HG03378 (cell line): ENCODE measurements around the gene TLE3.

Experiments used
- ATAC-seq: cut with Tn5 transposase; IDR thresholded peaks from one replicate; pipeline ENCODE4 v1.9.1; 2021; ENCODE audit warnings: mild to moderate bottlenecking, moderate library complexity; ENCODE audit not compliant: unreplicated experiment

The TLE3 gene

DNA sequence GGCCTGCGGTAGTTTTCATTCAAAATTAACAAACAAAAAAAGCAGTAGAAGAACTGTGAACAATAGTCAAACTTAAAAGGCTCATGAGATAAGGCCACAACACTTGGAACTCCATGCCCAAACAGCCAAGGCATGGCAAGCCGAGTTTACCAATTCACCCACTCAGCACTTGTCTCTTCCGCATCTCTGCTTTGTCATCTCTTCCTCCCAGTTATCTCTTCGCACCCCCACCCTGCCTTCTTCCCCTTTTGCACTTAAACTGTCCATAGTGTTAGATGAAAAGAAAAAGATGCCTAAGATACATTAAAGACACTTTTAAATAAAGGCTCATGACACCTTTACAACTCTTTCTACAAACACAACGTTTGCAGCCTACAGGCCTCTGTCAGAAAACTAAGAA lies 11.1 kb downstream of the TLE3 start:
- no peak for ATAC-seq

DNA sequence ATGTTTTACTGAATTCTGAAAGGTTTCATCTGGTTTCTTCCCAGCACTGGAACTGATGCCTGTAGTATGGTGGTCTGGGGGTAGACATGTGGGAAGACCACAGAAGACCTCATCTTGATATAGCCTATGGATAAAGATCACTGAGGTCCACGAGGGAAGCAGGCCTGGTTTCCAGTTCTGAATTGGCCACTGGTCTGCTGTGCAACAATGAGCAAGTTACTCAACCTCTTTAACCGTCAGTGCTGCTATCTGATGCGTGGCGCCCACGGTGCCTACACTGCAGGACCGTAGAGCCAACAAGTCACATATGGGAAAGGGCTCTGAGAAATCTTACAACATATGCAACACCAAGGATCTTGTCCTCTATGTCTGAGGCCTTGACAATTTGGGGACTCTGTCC lies 13.3 kb downstream of the TLE3 start:
- no peak for ATAC-seq

DNA sequence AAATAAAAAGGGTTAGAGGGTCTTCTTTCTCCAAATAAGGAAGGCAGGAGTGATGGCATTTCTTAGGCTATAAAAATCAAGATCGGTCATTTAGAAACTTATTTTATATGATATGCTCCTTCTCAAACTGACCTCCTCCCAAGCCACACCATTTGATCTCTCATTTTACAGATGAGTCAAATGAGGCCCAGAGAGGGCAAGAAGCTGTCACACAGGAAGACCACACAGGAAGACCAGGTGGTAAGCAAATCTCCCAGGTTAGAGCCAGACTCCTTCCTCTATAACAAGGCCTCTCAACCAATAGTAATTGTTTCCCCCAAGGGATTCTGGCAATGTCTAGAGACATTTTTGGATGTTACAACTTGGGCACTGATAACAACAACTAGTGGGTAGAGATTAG lies 13.8 kb downstream of the TLE3 start:
- ATAC-seq, result no peak

DNA sequence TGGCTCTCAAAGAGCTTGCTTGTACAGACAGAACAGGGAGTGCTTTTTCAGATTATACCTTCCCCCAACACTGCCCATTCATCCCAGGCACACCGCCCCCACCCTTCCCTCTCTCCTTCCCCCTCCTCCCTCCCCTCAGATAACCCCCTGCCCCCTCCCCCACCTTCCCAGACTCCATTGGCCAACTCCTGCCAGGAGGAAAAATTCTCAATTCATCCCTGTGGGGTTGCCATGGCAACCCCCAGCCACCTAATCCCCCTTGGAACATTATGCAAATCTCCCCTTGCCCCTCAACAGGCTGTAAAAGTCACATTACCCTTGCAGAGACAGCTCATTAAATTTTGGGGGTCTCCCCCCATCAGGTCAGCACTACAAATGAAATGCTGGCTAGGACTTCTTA lies 14.3 kb downstream of the TLE3 start:
- ATAC-seq, result no peak

DNA sequence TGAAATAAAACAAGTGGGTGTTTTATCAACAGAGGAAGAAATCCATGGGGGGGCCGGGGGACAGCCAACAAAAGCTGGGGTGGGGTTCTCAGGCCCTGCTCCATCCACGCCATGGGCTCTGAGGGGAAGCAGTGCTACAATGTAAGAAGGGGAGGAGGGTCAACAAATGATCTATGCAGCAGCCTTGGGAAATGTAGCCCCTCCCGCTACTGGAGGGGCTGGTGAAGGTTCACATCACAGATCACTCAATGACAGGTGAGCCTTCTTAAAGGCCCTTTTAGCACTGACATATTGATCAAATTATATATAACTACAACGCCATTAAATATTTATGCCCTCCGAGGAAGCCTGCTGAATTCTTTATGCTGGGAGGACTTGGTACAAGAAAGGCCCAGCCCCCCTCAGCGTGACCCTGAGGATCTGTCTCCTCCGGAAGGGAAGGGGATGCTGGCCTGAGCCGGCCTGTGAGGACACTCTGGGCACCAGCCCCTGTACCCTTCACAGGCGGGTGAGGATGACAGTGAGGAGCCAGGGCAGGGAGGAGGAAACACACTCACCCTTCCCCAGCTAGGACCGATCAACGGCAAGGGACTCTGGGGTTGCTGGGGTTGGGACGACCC lies 15.3 kb downstream of the TLE3 start:
- ATAC-seq, result no peak

- no peak for ATAC-seq
Observed at GRCh38 chr15:70081612-70082011, 16.1 kb downstream of the TLE3 start.

- ATAC-seq, result no peak
Observed at GRCh38 chr15:70080347-70080746, 17.4 kb downstream of the TLE3 start.

DNA sequence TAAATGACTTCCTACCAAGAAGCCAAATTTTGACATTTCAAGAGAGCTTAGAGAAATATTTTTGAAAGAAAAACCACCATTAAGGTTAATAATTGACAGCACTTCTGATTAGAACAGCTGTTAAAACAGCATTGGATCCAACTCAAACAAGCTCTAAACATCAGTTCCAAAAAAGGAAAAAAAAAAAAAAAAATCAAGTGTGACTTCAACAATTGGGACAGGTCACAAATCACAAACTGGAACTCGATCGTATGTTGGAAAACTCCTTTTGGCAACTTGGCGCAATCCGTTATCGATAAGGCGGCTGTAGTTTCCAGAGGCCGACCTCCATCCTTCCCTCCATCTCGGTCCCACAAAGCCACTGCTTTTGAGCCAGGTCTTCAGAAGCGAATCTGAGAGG lies 17.8 kb downstream of the TLE3 start:
- ATAC-seq, result no peak

- no peak for ATAC-seq
Observed at GRCh38 chr15:70078578-70079417, 18.9 kb downstream of the TLE3 start.

GRCh38 chr15:70077188-70078147 lies 20.2 kb downstream of the TLE3 start:
- no peak for ATAC-seq

DNA sequence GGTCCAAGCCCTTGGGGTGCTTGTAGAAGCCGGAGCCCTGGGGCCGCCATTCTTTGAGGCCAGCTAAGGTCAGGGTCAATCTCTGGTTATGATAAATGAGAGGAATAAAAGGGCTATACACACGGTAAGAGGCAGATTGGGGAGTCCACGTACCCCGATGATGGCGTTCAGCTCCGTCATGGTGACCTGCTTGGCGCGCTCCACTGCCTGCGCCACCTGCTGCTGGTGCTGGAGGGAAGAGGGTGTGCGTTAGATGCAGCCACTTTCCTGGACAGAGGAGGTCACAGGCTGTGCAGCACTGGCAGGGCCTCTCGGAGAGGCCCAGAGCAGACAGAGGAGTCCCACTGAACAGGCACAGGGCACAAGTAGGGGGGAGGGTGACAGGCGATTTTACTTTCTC lies 23.3 kb downstream of the TLE3 start:
- no peak for ATAC-seq

GRCh38 chr15:70072479-70072878 lies 25.2 kb downstream of the TLE3 start:
- no peak for ATAC-seq

GRCh38 chr15:70071799-70072198 lies 25.9 kb downstream of the TLE3 start:
- no peak for ATAC-seq

- no peak for ATAC-seq
Observed at GRCh38 chr15:70069716-70070115, 28.0 kb downstream of the TLE3 start.

DNA sequence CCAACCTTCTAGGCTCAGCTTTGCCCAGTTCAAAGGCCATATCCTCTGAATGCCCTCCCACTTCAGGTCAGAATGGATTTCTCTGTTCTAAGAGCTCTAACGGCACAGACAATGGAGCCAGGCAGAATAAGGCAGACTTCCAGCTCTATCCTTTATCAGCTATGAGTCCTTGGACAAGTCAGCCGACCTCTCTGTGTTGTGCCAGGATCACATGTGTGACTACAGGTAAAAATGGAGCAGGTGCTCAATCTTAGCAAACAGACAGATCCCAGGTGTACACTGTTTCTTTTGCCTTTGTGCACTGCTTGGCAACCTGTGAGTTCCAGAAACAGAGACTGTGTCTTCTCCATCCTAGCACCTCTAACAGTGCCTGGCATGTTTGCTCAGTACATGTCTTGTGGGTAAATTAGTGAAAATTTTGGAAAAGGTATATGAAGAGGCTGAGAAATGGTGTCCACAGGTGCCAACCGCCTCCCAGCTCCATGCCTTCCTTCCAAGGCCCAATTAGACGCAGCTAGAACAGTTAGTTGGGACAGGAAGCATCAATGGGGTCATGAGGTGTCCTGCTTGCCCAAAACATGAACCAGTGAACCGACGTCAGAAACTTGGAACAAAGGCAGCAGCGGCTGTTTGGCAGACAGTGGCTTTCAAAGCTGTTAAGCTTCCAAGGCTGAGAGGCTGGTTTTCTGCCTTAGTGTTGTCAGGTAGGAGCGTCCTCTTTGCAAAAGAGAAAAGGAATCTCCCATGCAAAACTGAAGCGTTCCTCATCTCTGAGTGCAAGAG lies 28.7 kb downstream of the TLE3 start:
- no peak for ATAC-seq

- no peak for ATAC-seq
Observed at GRCh38 chr15:70067681-70068080, 30.0 kb downstream of the TLE3 start.

DNA sequence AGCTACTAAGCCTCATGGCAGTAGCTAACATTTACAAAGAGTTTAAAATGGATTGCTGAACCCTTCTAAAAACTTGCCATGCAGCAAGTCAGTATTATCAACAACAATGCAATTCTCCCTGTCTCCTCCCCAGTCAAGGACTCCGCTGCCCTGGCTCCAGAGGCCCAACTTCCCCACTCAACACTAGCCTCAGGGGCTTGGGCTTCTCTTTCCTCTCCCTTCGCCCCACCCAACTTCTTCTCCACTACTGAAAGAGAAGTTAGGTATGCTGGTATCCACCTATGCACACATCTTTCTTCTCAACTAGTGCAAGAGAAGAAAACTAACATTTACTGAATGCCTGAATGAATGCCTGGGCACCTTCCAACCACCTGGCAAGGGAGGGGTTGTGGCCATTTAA lies 30.7 kb downstream of the TLE3 start:
- ATAC-seq, result no peak

DNA sequence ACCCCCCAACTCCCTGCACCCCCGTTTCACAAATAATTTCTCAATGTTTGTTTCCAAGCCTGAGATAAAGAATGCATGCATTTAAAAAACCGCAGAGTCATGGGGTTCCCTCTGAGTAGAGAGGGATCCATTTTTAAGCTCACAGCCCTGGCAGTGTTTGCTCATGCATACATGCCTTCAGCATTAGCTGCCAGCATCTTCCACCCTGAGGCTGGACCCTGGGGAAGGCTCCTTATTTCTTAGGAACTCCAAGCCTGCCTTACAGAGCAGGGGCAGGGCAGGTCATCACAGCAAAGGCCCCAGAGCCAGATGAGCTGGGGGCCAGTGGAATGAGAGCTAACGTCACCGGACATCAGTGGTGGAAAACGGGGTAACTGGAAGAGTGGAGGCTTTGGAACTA lies 31.3 kb downstream of the TLE3 start:
- ATAC-seq, result no peak

DNA sequence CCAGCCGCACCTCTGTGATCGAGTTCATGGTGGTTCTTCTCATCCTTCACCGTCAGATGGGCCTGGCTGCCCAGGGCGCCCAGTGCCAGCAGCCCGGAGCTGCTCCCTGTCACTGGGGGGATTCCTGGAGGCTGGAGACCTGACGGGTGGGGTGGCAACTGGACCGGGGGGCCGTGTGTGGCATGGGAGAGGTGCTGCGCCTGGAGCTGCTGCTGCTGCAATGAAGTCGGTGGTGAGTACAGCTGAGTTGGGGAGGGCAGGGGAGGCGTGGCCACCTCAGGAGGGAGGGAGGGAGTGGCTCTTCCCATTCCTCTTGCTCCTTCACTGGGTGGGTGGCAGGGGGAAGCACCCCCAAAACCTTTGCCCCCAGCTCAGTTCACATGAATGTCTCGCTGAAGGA lies 31.7 kb downstream of the TLE3 start:
- ATAC-seq, result no peak

DNA sequence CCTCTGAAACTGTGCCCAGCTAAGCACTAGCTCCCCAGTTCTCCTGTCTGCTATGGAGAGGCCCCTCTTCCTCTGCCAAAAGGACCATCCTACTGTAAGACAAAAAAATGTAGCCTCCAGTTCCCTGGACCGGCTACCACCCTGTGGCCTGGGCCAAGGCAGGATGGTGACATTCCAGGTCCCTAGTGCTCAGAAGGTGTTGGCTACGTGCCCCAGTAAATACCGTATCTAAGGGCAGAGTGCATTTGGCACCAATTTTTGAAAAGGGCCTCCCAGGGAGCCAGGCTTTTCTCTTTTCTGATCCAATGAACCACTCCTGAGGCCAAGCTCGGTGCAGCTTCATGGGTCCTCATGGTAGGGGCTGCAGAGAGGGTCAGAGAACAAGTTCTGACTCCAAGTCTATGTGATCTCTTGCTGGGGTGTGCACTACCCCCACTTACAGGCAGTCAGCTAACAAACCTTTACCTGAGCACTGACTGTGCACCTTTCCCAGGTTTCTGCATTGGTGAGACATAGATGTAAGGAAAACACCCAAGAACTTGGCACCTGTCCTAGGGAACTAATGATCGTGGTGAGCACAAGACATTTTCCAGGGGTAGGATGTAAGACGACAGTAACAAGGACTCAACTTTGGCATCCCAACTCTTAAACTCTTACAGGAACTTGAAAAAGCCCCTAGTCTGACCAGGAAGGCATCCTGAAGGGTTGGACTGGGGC lies 32.6 kb downstream of the TLE3 start:
- no peak for ATAC-seq
